GM12878 (cell line): ENCODE results near the gene RETREG2. TPM values are rescaled to one million over a fixed set of nuclear protein-coding genes. Genes with fewer than 3 reads are reported as not detected.
A peak's percentile ranks its signal among the peaks of the same experiment; 100 is the strongest.

Experiments used
- ATAC-seq: fragments of 200-7000 bp; cut with Tn5 transposase; 3 replicates; pipeline ENCODE4 v1.9.1; 2020; ENCODE audit warnings: mild to moderate bottlenecking, moderate library complexity
- BruUV-seq: library from RNA; stranded (reverse); fragments of 400-500 nt; replicated peaks from 2 replicates; lab custom pipeline; 2021; lab: Mats Ljungman, UMichigan
- CTCF ChIA-PET: fragments of 300-600 bp; sonication (Branson Sonifier 250); formaldehyde crosslinking; extraction: SDS; loops from one replicate; lab custom pipeline; 2021; ENCODE audit warnings: inconsistent platforms; lab: Yijun Ruan, JAX
- POLR2A ChIA-PET: fragments of 350-600 bp; formaldehyde crosslinking; extraction: SDS; loops from one replicate; lab custom pipeline; 2021; ENCODE audit warnings: inconsistent platforms; lab: Charles Lee
- RAD21 ChIA-PET: fragments of 300-600 bp; sonication (Branson Sonifier 250); formaldehyde crosslinking; loops from one replicate; lab custom pipeline; 2023; ENCODE audit warnings: antibody characterized with exemption; ENCODE audit not compliant: unreplicated experiment; lab: Charles Lee
- SMC1A ChIA-PET: fragments of 300-600 bp; sonication (Branson Sonifier 250); formaldehyde crosslinking; loops from one replicate; lab custom pipeline; 2023; ENCODE audit not compliant: unreplicated experiment, uncharacterized antibody; lab: Charles Lee
- DNase-seq: peaks from one replicate; pipeline ENCODE4 v3.0.0-alpha.2; 2011; ENCODE audit warnings: low read depth, low spot score
- FAIRE-seq: peaks from 3 replicates; lab custom pipeline; 2011; peaks lifted over from hg19 to GRCh38; lab: Jason Lieb, UNC
- H2AFZ ChIP-seq: 2 replicates; pipeline ENCODE4 v1.6.0; 2011; ENCODE audit warnings: low read depth, low read length, control low read depth; ENCODE audit not compliant: control insufficient read depth
- H3K27ac ChIP-seq: 2 replicates; pipeline ENCODE4 v1.5.1; 2011; ENCODE audit warnings: control low read depth; ENCODE audit not compliant: control insufficient read depth, insufficient read depth
- H3K27me3 ChIP-seq, 2 experiments: replicated peaks in 1 of 2; 2 replicates each; pipeline versions ENCODE4 v1.6.0 to v1.6.1; 2011; ENCODE audit warnings: low read length in 1 of 2; ENCODE audit not compliant: control insufficient read depth in 2 of 2, insufficient read depth in 2 of 2
- H3K36me3 ChIP-seq, 2 experiments: 2 replicates each; pipeline ENCODE4 v1.5.1; 2011; ENCODE audit warnings: low read length in 1 of 2; ENCODE audit not compliant: control insufficient read depth in 2 of 2, insufficient read depth in 2 of 2
- H3K4me1 ChIP-seq: 2 replicates; pipeline ENCODE4 v1.6.1; 2011; ENCODE audit warnings: mild to moderate bottlenecking, low read length, moderate library complexity, mixed read lengths; ENCODE audit not compliant: control insufficient read depth, insufficient read depth
- H3K4me2 ChIP-seq: 2 replicates; pipeline ENCODE4 v1.6.0; 2011; ENCODE audit warnings: control low read depth; ENCODE audit not compliant: control insufficient read depth, insufficient read depth
- H3K4me3 ChIP-seq: fragments of 200-600 bp; sonication (generic); 2 replicates; pipeline ENCODE4 v1.5.1; 2016
- H3K79me2 ChIP-seq: 2 replicates; pipeline ENCODE4 v1.6.0; 2011; ENCODE audit warnings: low read length; ENCODE audit not compliant: control insufficient read depth, insufficient read depth
- H3K9ac ChIP-seq: 2 replicates; pipeline ENCODE4 v1.8.0; 2011; ENCODE audit warnings: low read length, control low read depth, mixed read lengths; ENCODE audit not compliant: control insufficient read depth, insufficient read depth
- H3K9me3 ChIP-seq: replicated peaks from 3 replicates; pipeline ENCODE4 v1.5.1; 2011; ENCODE audit warnings: mild to moderate bottlenecking, low read length; ENCODE audit not compliant: control insufficient read depth, insufficient read depth
- H4K20me1 ChIP-seq: 2 replicates; pipeline ENCODE4 v1.6.0; 2011; ENCODE audit not compliant: control insufficient read depth, insufficient read depth
- FOXM1 ChIP-seq: IDR thresholded peaks from 2 replicates; pipeline ENCODE4 v1.6.1; 2012; ENCODE audit warnings: low read depth, mild to moderate bottlenecking, inconsistent platforms, low read length, moderate library complexity
- WGBS: methylation state at CpG from one replicate; pipeline ENCODE4 v1.1.6; 2016; ENCODE audit warnings: low lambda C conversion rate; ENCODE audit not compliant: insufficient replicate concordance, insufficient coverage; ENCODE audit errors: missing lambda C conversion rate; 5-methylcytosine and 5-hydroxymethylcytosine counted together
- in situ Hi-C: fragments of 300-500 bp; cut with MboI; formaldehyde crosslinking; loops from 9 replicates; pipeline ENCODE4 v1.14.3; 2018; ENCODE audit warnings: mixed read lengths
- intact Hi-C: fragments of 100-400 bp; cut with micrococcal nuclease; formaldehyde crosslinking; loops from one replicate; pipeline ENCODE4 v1.14.2; 2022; ENCODE audit not compliant: unreplicated experiment
- polyA plus RNA-seq, 11 experiments: library from polyadenylated mRNA; depleted of rRNA in 4 of 11; unstranded in 6 of 11; stranded (reverse) in 5 of 11; fragments of >200 nt; fragmentation: Nextera tagmentation in 4 of 11; fragmentation: Illumina TruSeq in 1 of 11; extraction: Ambion mirVana in 4 of 11; extraction: Trizol in 1 of 11; gene quantifications; 1 replicate in 1 of 11; 2 replicates in 10 of 11; pipeline versions ENCODE4 v1.2.1 to v1.2.3, GENCODE V29; 2011 to 2016; ENCODE audit warnings: inconsistent platforms in 2 of 11, missing spikeins in 2 of 11, low read depth in 1 of 11
- total RNA-seq, 4 experiments: library from RNA; depleted of rRNA in 3 of 4; stranded (reverse); fragments of >200 nt in 3 of 4; fragmentation: Illumina TruSeq in 1 of 4; extraction: Trizol in 1 of 4; gene quantifications; 2 replicates each; pipeline versions ENCODE4 v1.2.1 to v1.2.3, GENCODE V29; 2013 to 2021
- TF ChIP-seq, protein P1 (sequence below): fragments of 450-650 bp; IDR thresholded peaks from 2 replicates; pipeline ENCODE4 v1.6.1; 2016; ENCODE audit warnings: mild to moderate bottlenecking

Gene RETREG2
- total and polyA plus RNA-seq, 10 of the 15 experiments (the other 5 are each of a cell fraction or from before 2014, with no cell fraction given) = 10.1 to 72.0 (median 28.3) TPM

DNA sequence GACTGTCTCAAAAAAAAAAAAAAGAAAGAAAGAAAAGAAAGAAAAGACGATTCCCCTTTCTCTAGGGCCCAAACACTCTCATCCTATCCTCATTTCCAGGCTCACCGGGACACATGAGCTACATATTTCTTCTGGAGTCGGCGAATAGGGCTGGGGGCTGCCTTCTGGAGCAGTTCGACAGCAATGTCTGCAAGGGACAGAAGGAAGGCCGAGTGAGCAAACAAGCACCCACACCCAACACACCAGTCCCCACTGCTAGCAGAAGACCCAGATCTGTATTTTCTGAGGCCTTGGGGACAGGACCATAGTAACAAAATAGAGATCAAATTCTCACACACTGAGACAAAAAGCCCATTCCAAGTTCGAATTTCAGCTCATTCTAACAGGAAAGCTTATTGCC, 2.6 kb upstream of the RETREG2 start:
- ATAC-seq = no peak
- ChIA-PET SMC1A (interaction anchor here (0.8 to 2.5 kb wide), 12 partner anchors 10 to 204 kb away, joined by 3 to 14 read pairs (median 10); partner anchors contain the start of genes ABCB6, DNAJB2, GLB1L and NHEJ1), RAD21 (interaction anchor here (0.7 to 3.7 kb wide), 9 partner anchors 16 to 125 kb away, joined by 3 to 25 read pairs (median 6); partner anchors contain the start of genes DNAJB2 and ZFAND2B), POLR2A (interaction anchor here (1.5 to 5.0 kb wide), 11 partner anchors 28 to 212 kb away, joined by 4 to 47 read pairs (median 17); partner anchors contain the start of genes ABCB6, ANKZF1, ATG9A and DNAJB2), CTCF (interaction anchor here (0.7 to 3.9 kb wide), 19 partner anchors 9 to 366 kb away, joined by 3 to 52 read pairs (median 5); partner anchors contain the start of genes DNAJB2, GLB1L, NHEJ1 and STK16)
- in situ Hi-C loops = no loop called here
- intact Hi-C loops = loop anchor here (5.0 kb wide), 3 partner anchors 102 to 212 kb away; partner anchors contain the start of genes DNAJB2 and DNPEP
- H3K9me3 ChIP-seq = no peaks in the 10 kb centered on the region
- no TSS peak for BruUV-seq
- TF ChIP-seq FOXM1 = no peak
- TF ChIP-seq, protein P1, sequence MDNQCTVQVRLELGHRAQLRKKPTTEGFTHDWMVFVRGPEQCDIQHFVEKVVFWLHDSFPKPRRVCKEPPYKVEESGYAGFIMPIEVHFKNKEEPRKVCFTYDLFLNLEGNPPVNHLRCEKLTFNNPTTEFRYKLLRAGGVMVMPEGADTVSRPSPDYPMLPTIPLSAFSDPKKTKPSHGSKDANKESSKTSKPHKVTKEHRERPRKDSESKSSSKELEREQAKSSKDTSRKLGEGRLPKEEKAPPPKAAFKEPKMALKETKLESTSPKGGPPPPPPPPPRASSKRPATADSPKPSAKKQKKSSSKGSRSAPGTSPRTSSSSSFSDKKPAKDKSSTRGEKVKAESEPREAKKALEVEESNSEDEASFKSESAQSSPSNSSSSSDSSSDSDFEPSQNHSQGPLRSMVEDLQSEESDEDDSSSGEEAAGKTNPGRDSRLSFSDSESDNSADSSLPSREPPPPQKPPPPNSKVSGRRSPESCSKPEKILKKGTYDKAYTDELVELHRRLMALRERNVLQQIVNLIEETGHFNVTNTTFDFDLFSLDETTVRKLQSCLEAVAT = 0 out of 2 replicates have a peak, but pooled peaks have one; percentile 23
- H3K9ac ChIP-seq = peak overlapping the region; percentile 97; the same call in 1 of the 2 replicates
- H2AFZ ChIP-seq = no peak overlapping the region
- H3K4me2 ChIP-seq = peak overlapping the region; percentile 89
- peak overlapping the region; percentile 83; the same call in 1 of the 2 replicates for H3K4me3 ChIP-seq
- H3K4me1 ChIP-seq = peaks cover 10% of the 10 kb centered on the region
- no peak for FAIRE-seq
- peaks cover 32% of the 10 kb centered on the region for H3K79me2 ChIP-seq
- peaks cover 6 to 9% of the 10 kb centered on the region in 2 experiments for H3K36me3 ChIP-seq
- H3K27me3 ChIP-seq = no peaks in the 10 kb centered on the region
- H3K27ac ChIP-seq = peak overlapping the region; percentile 98; the same call in 1 of the 2 replicates
- H4K20me1 ChIP-seq = no peaks in the 10 kb centered on the region
- no peak for DNase-seq
- WGBS = 74% methylated on average over 7 of the region's 7 CpGs
